ENCODE results near the gene C4orf54.

GRCh38 chr4:99647071-99647470 lies 10.6 kb downstream of the C4orf54 start:
- no peak for TF ChIP-seq CTCF (conservative IDR thresholded peaks at IDR 0.05; ENCODE audit: low read length)
- no peak for TF ChIP-seq EZH2phosphoT487 (IDR thresholded peaks at IDR 0.05; ENCODE audit: borderline replicate concordance, low read depth, low read length)

Measured in OCI-LY7 (cell line).